ENCODE results near the gene UCK2. TPM values are rescaled to one million over a fixed set of nuclear protein-coding genes. Genes with fewer than 3 reads are reported as not detected.

Gene UCK2
- total RNA-seq, 1 donor from 2014 or later: 111 TPM

GRCh38 chr1:165884009-165884689 lies 56.7 kb downstream of the UCK2 start:
- H3K4me3 Mint-ChIP-seq (ENCODE audit: unreplicated experiment): no peak overlapping the region
- Histone ChIP-seq H2AFZ (ENCODE audit: low read depth, low read length) (no peak overlapping the region), H3K27me3 (ENCODE audit: insufficient read depth, low read length) (no peaks in the 10 kb centered on the region), H3K27ac (ENCODE audit: low read depth, low read length) (no peak overlapping the region), H3K9me3 (ENCODE audit: insufficient read depth, low read depth, low read length) (no peaks in the 10 kb centered on the region), H3K4me3 (ENCODE audit: insufficient read depth, low read depth, low read length) (no peak overlapping the region), H3K4me2 (ENCODE audit: low read length) (no peak overlapping the region), H3K9ac (ENCODE audit: low read length) (no peak overlapping the region), H3K36me3 (ENCODE audit: insufficient read depth, low read length) (no peaks in the 10 kb centered on the region), H4K20me1 (ENCODE audit: insufficient read depth, low read length) (peaks cover 57% of the 10 kb centered on the region), H3K4me1 (ENCODE audit: insufficient read depth, low read length) (no peaks in the 10 kb centered on the region), H3K79me2 (ENCODE audit: insufficient read depth, low read length) (peaks cover 96% of the 10 kb centered on the region)
- H3K27ac Mint-ChIP-seq (ENCODE audit: unreplicated experiment): peak overlapping the region; percentile 29
- TF ChIP-seq EZH2 (IDR thresholded peaks at IDR 0.05; ENCODE audit: insufficient read depth, low read length): no peak
- TF ChIP-seq, protein P1, sequence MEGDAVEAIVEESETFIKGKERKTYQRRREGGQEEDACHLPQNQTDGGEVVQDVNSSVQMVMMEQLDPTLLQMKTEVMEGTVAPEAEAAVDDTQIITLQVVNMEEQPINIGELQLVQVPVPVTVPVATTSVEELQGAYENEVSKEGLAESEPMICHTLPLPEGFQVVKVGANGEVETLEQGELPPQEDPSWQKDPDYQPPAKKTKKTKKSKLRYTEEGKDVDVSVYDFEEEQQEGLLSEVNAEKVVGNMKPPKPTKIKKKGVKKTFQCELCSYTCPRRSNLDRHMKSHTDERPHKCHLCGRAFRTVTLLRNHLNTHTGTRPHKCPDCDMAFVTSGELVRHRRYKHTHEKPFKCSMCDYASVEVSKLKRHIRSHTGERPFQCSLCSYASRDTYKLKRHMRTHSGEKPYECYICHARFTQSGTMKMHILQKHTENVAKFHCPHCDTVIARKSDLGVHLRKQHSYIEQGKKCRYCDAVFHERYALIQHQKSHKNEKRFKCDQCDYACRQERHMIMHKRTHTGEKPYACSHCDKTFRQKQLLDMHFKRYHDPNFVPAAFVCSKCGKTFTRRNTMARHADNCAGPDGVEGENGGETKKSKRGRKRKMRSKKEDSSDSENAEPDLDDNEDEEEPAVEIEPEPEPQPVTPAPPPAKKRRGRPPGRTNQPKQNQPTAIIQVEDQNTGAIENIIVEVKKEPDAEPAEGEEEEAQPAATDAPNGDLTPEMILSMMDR (IDR thresholded peaks at IDR 0.05; ENCODE audit: insufficient read depth, low read depth, low read length): no peak
- FAIRE-seq (no peak), DNase-seq (ENCODE audit: low read depth) (no peak)
- peaks cover 11% of the 10 kb centered on the region for H3K36me3 Mint-ChIP-seq (ENCODE audit: low read depth, unreplicated experiment)
- peaks cover 37% of the 10 kb centered on the region for H3K4me1 Mint-ChIP-seq (ENCODE audit: low read depth, unreplicated experiment)
- no peaks in the 10 kb centered on the region for H3K27me3 Mint-ChIP-seq (ENCODE audit: low read depth, unreplicated experiment)
- peaks cover 2% of the 10 kb centered on the region for H3K9me3 Mint-ChIP-seq (ENCODE audit: unreplicated experiment)

DNA sequence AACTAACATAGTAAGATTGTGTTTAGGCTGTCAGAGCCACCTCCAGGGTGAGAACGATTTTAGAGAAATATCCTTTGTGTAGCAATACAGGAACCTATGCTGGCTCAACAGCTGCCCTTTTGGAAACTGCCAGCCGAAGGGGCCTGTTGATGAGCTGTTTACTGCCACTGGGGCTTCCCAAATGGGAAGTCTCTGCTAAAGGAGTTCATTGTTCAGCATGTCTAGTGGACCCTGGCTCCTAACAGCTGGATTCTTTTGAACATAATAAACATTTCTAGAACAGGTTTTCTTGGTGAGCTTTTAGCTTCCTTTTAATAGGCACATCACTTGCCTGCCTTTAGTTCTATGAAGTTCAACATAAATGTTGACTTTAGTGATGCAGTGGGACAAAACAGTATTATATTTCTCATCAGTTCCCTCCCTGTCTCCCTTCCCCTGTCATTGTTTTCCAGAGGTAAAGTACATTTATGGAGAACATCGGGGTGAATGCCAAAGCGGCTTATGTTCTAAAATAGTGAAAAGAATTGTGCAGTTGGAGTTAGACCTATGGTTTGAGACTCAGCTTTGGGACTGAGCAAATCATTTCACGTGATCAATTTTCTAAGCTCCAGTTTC lies 57.4 kb downstream of the UCK2 start:
- FAIRE-seq: no peak
- no peaks in the 10 kb centered on the region for H3K4me1 ChIP-seq (ENCODE audit: insufficient read depth, low read length)
- H3K4me3 ChIP-seq (ENCODE audit: insufficient read depth, low read depth, low read length): no peak overlapping the region
- TF ChIP-seq EZH2 (IDR thresholded peaks at IDR 0.05; ENCODE audit: insufficient read depth, low read length): no peak
- TF ChIP-seq, protein P1 (IDR thresholded peaks at IDR 0.05; ENCODE audit: insufficient read depth, low read depth, low read length): no peak
- no peak overlapping the region for H3K4me2 ChIP-seq (ENCODE audit: low read length)
- Mint-ChIP-seq H3K4me1 (ENCODE audit: low read depth, unreplicated experiment) (peaks cover 43% of the 10 kb centered on the region), H3K4me3 (ENCODE audit: unreplicated experiment) (no peak overlapping the region), H3K9me3 (ENCODE audit: unreplicated experiment) (peaks cover 2% of the 10 kb centered on the region), H3K36me3 (ENCODE audit: low read depth, unreplicated experiment) (peaks cover 10% of the 10 kb centered on the region), H3K27me3 (ENCODE audit: low read depth, unreplicated experiment) (no peaks in the 10 kb centered on the region), H3K27ac (ENCODE audit: unreplicated experiment) (no peak overlapping the region)
- H3K9me3 ChIP-seq (ENCODE audit: insufficient read depth, low read depth, low read length): no peaks in the 10 kb centered on the region
- H3K36me3 ChIP-seq (ENCODE audit: insufficient read depth, low read length): no peaks in the 10 kb centered on the region
- H3K79me2 ChIP-seq (ENCODE audit: insufficient read depth, low read length): peaks cover 96% of the 10 kb centered on the region
- no peak for DNase-seq (ENCODE audit: low read depth)
- no peak overlapping the region for H3K9ac ChIP-seq (ENCODE audit: low read length)
- H4K20me1 ChIP-seq (ENCODE audit: insufficient read depth, low read length): peaks cover 55% of the 10 kb centered on the region
- H2AFZ ChIP-seq (ENCODE audit: low read depth, low read length): no peak overlapping the region
- H3K27ac ChIP-seq (ENCODE audit: low read depth, low read length): no peak overlapping the region
- H3K27me3 ChIP-seq (ENCODE audit: insufficient read depth, low read length): no peaks in the 10 kb centered on the region

DNA sequence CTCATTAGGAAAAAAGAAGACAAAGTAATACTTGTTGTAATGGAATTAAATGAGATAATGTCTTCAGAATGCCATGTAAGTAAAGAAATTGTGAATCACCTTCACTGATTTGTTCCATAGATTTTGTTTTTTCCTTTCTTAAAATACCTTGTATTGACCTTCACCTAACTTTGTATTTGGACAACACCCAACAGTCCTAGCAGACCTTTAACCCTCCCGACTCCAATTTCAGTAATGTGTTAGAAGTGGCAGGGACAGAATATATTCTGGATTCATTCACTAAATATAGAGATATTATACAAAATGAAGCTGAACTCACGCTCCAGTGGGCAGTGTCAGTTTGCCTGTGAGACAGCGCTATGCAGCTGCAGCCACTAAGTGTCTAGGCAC lies 57.9 kb downstream of the UCK2 start:
- Mint-ChIP-seq H3K36me3 (ENCODE audit: low read depth, unreplicated experiment) (peaks cover 7% of the 10 kb centered on the region), H3K4me3 (ENCODE audit: unreplicated experiment) (no peak overlapping the region), H3K27ac (ENCODE audit: unreplicated experiment) (no peak overlapping the region), H3K27me3 (ENCODE audit: low read depth, unreplicated experiment) (no peaks in the 10 kb centered on the region), H3K4me1 (ENCODE audit: low read depth, unreplicated experiment) (peaks cover 48% of the 10 kb centered on the region), H3K9me3 (ENCODE audit: unreplicated experiment) (peaks cover 2% of the 10 kb centered on the region)
- no peak overlapping the region for H2AFZ ChIP-seq (ENCODE audit: low read depth, low read length)
- no peaks in the 10 kb centered on the region for H3K27me3 ChIP-seq (ENCODE audit: insufficient read depth, low read length)
- no peaks in the 10 kb centered on the region for H3K36me3 ChIP-seq (ENCODE audit: insufficient read depth, low read length)
- no peak for TF ChIP-seq EZH2 (IDR thresholded peaks at IDR 0.05; ENCODE audit: insufficient read depth, low read length)
- TF ChIP-seq, protein P1 (IDR thresholded peaks at IDR 0.05; ENCODE audit: insufficient read depth, low read depth, low read length): no peak
- DNase-seq (ENCODE audit: low read depth): no peak
- H3K27ac ChIP-seq (ENCODE audit: low read depth, low read length): no peak overlapping the region
- H4K20me1 ChIP-seq (ENCODE audit: insufficient read depth, low read length): peaks cover 52% of the 10 kb centered on the region
- H3K4me3 ChIP-seq (ENCODE audit: insufficient read depth, low read depth, low read length): no peak overlapping the region
- no peak overlapping the region for H3K4me2 ChIP-seq (ENCODE audit: low read length)
- FAIRE-seq: no peak
- H3K79me2 ChIP-seq (ENCODE audit: insufficient read depth, low read length): peaks cover 96% of the 10 kb centered on the region
- H3K4me1 ChIP-seq (ENCODE audit: insufficient read depth, low read length): no peaks in the 10 kb centered on the region
- no peaks in the 10 kb centered on the region for H3K9me3 ChIP-seq (ENCODE audit: insufficient read depth, low read depth, low read length)
- no peak overlapping the region for H3K9ac ChIP-seq (ENCODE audit: low read length)
